ENCODE results near the gene PEX19. TPM values are rescaled to one million over a fixed set of nuclear protein-coding genes. Genes with fewer than 3 reads are reported as not detected.

PEX19 gene
- polyA plus RNA-seq, 1 of the 3 experiments (the other 2 are of a cell fraction) = 31.4 TPM

DNA sequence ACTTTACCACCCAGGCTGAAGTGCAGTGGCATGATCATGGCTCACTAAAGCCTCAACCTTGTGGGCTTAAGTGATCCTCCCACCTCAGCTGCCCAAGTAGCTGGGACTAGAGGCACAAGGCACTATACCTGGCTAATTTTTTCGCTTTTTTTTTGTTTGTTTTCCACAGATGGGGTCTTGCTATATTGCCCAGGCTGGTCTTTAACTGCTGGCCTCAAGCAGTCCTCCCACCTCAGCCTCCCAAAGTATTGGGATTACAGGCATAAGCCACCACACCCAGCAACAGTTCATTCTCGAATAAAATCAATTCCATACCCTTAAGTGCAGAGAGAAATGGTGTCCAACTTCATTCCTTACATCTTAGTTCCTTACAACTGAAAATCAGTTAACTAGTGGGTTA lies 47.4 kb downstream of the PEX19 start:
- WGBS (ENCODE audit: low lambda C conversion rate) = 92% methylated on average over 2 of the region's 2 CpGs

DNA sequence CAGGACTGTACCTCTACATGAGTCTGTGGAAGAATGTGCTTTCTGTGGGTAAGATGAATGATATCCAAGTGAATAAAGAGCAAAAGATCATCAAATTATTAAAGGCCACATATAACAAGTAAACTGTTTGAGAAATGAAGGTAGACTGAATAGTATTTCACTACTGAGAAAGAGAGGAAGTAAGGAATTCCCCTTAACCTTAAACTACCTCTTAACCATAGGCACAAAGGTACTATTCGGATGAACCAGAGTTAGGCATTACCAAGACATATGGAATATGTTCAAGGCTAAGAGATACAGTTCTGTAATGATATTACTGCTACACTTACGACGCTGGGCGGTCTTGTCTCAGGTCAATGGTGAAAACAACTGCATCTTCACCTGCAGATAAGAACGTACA lies 48.1 kb downstream of the PEX19 start:
- Histone ChIP-seq H3K9ac (no peak overlapping the region), H3K27me3 (ENCODE audit: insufficient read depth) (no peaks in the 10 kb centered on the region), H3K4me1 (ENCODE audit: control insufficient read depth in 1 of 2, insufficient read depth in 2 of 2, low read depth in 1 of 2, low read length in 1 of 2) (no peaks in the 10 kb centered on the region), H3K79me2 (ENCODE audit: insufficient read depth) (peaks cover 3% of the 10 kb centered on the region; the same call in 1 of the 2 replicates), H3F3A (replicated peaks; ENCODE audit: insufficient read depth) (no peaks in the 10 kb centered on the region), H3K27ac (ENCODE audit: low read depth in 2 of 2, low read length in 1 of 2) (no peak overlapping the region), H3K9me2 (no peaks in the 10 kb centered on the region), H2AFZ (ENCODE audit: low read depth) (no peak overlapping the region), H3K4me3 (ENCODE audit: low read depth in 2 of 2, low read length in 1 of 2) (no peak overlapping the region), H4K20me1 (ENCODE audit: insufficient read depth) (no peaks in the 10 kb centered on the region), H3K4me2 (no peak overlapping the region), H3K36me3 (replicated peaks in 1 of 2; ENCODE audit: control insufficient read depth in 1 of 2, insufficient read depth in 2 of 2, low read length in 1 of 2) (peaks cover 68 to 77% of the 10 kb centered on the region in 2 experiments), H3K9me3 (no peaks in the 10 kb centered on the region)
- POLR2A ChIA-PET = no interaction called here
- DNase-seq = no peak
- TF ChIP-seq, protein P1, sequence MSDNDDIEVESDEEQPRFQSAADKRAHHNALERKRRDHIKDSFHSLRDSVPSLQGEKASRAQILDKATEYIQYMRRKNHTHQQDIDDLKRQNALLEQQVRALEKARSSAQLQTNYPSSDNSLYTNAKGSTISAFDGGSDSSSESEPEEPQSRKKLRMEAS (IDR thresholded peaks at IDR 0.05; ENCODE audit: low read depth) = no peak
- TF ChIP-seq YY1 (IDR thresholded peaks at IDR 0.05; ENCODE audit: low read depth) (no peak), MXI1 (IDR thresholded peaks at IDR 0.05; ENCODE audit: low read depth, low read length) (no peak), EZH2phosphoT487 (IDR thresholded peaks at IDR 0.05; ENCODE audit: borderline replicate concordance, low read depth) (no peak), RFX5 (IDR thresholded peaks at IDR 0.05; ENCODE audit: low read length) (no peak)
- CTCF ChIA-PET = interaction anchor here (0.7 to 26.9 kb wide), 6 partner anchors 11 to 191 kb away, joined by 3 to 293 read pairs (median 18); partner anchors contain the start of gene CASQ1
- WGBS (ENCODE audit: low lambda C conversion rate) = 96% methylated on average over 5 of the region's 5 CpGs

More for the DNA sequence above, 47.4 kb downstream of the PEX19 start:
- H3K9ac ChIP-seq = no peak overlapping the region
- H3K9me3 ChIP-seq = no peaks in the 10 kb centered on the region
- no peaks in the 10 kb centered on the region for H3K27me3 ChIP-seq (ENCODE audit: insufficient read depth)
- no peaks in the 10 kb centered on the region; the same call in 1 of the 2 replicates for H4K20me1 ChIP-seq (ENCODE audit: insufficient read depth)
- TF ChIP-seq, protein P2, sequence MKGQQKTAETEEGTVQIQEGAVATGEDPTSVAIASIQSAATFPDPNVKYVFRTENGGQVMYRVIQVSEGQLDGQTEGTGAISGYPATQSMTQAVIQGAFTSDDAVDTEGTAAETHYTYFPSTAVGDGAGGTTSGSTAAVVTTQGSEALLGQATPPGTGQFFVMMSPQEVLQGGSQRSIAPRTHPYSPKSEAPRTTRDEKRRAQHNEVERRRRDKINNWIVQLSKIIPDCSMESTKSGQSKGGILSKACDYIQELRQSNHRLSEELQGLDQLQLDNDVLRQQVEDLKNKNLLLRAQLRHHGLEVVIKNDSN (IDR thresholded peaks at IDR 0.05; ENCODE audit: borderline replicate concordance, low read depth) = no peak
- TF ChIP-seq GABPA (IDR thresholded peaks at IDR 0.05; ENCODE audit: low read depth) = no peak
- TF ChIP-seq CHD2 (IDR thresholded peaks at IDR 0.05; ENCODE audit: low read length, partially characterized antibody) = no peak
- no peak for TF ChIP-seq SIN3A (IDR thresholded peaks at IDR 0.05; ENCODE audit: borderline replicate concordance, low read depth, low read length)
- no peak for TF ChIP-seq EP300 (IDR thresholded peaks at IDR 0.05; ENCODE audit: borderline replicate concordance in 1 of 2, low read depth in 1 of 2, low read length in 1 of 2)
- TF ChIP-seq SMC3 (IDR thresholded peaks at IDR 0.05; ENCODE audit: low read depth, low read length) = no peak
- TF ChIP-seq, protein P3, sequence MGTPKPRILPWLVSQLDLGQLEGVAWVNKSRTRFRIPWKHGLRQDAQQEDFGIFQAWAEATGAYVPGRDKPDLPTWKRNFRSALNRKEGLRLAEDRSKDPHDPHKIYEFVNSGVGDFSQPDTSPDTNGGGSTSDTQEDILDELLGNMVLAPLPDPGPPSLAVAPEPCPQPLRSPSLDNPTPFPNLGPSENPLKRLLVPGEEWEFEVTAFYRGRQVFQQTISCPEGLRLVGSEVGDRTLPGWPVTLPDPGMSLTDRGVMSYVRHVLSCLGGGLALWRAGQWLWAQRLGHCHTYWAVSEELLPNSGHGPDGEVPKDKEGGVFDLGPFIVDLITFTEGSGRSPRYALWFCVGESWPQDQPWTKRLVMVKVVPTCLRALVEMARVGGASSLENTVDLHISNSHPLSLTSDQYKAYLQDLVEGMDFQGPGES (IDR thresholded peaks at IDR 0.05; ENCODE audit: low read depth, low read length) = no peak
- no peak for TF ChIP-seq RXRA (IDR thresholded peaks at IDR 0.05; ENCODE audit: borderline replicate concordance, low read depth)
- H3K27ac ChIP-seq (ENCODE audit: low read depth in 2 of 2, low read length in 1 of 2) = no peak overlapping the region
- H3K4me1 ChIP-seq (ENCODE audit: control insufficient read depth in 1 of 2, insufficient read depth in 2 of 2, low read depth in 1 of 2, low read length in 1 of 2) = no peaks in the 10 kb centered on the region
- ChIA-PET CTCF (interaction anchor here (0.9 to 26.9 kb wide), 5 partner anchors 14 to 137 kb away, joined by 3 to 293 read pairs (median 20); partner anchors contain the start of gene CASQ1), POLR2A (no interaction called here)
- no peaks in the 10 kb centered on the region for H3K9me2 ChIP-seq
- no peak overlapping the region for H3K4me2 ChIP-seq
- no peak overlapping the region for H3K4me3 ChIP-seq (ENCODE audit: low read depth in 2 of 2, low read length in 1 of 2)
- no peak for DNase-seq
- peaks cover 72 to 76% of the 10 kb centered on the region in 2 experiments for H3K36me3 ChIP-seq (replicated peaks in 1 of 2; ENCODE audit: control insufficient read depth in 1 of 2, insufficient read depth in 2 of 2, low read length in 1 of 2)
- no peaks in the 10 kb centered on the region for H3F3A ChIP-seq (replicated peaks; ENCODE audit: insufficient read depth)
- H3K79me2 ChIP-seq (ENCODE audit: insufficient read depth) = peaks cover 8% of the 10 kb centered on the region; the same call in 1 of the 2 replicates
- no peak overlapping the region for H2AFZ ChIP-seq (ENCODE audit: low read depth)

Measured in SK-N-SH (cell line).